GM18507 (cell line): ENCODE results near the gene NACC2.
A peak's percentile ranks its signal among the peaks of the same experiment; 100 is the strongest.
"Not testable (repeated sequence)": the region's sequence is repeated elsewhere in the genome, so short reads cannot be mapped to it uniquely, and the experiment has no call there.

Experiments used
- DNase-seq: peaks from one replicate; pipeline ENCODE4 v3.0.0; 2011; ENCODE audit warnings: low read depth; ENCODE audit not compliant: insufficient read length; ENCODE audit errors: extremely low spot score
- FAIRE-seq: peaks from 2 replicates; lab custom pipeline; 2011; peaks lifted over from hg19 to GRCh38; lab: Jason Lieb, UNC

Gene NACC2

DNA sequence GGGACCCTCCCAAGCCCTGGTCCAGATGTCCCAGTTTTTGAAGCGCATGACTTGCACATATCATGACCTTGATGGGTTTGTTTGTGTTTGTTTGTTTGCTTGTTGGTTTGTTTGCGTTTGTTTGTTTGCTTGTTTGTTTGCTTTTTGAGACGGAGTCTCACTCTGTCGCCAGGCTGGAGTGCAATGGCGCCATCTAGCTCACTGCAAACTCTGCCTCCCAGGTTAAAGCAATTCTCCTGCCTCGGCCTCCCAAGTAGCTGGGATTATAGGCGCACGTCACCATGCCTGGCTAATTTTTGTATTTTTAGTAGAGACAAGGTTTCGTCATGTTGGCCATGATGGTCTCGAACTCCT, 120.9 kb downstream of the NACC2 start:
- FAIRE-seq = no peak
- DNase-seq = no peak

DNA sequence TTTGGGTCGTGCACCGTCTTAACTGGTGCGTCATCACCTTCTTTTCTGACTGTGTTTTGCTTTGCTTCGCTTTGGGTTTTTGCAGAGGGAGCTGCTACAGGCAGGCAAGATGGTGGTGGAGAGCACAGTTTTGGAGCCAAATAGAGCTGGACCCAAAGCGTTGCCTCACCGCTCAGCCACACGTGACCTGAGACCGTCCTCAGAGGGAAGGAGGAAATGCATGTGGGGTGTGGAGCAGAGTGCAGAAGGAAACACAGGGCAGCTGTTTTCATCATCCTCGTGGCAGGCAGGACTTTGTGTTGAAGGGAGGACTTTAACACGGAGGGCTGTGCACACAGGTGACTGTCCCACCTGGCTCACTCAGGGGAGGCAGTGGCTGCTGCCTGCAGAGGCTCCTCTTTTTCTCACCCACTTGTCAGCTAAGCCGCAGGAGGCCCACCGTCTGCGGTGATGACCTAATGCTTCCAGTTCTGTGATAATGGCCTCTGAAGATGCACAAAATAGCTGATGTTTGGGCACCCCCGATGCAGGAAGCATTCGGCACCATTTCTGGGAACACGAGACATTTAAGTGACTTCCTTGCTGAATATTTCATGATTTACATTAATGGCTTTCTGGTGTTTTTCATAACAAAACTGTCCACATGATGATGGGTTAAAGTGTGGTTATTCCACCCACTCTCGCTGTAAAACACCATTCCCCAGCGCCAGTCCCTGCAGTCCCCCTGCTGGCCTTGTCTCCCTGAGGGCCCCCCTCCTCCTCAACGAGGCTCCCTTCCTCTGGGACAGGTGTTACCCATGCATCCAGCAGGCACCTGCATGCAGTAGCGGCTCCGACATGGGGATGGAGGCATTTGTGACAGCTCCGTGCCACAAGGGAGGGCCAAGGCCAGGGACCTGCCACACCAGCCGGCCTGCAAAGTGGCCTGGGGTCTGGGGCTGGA, 121.5 kb downstream of the NACC2 start:
- no peak for FAIRE-seq
- DNase-seq = no peak

DNA sequence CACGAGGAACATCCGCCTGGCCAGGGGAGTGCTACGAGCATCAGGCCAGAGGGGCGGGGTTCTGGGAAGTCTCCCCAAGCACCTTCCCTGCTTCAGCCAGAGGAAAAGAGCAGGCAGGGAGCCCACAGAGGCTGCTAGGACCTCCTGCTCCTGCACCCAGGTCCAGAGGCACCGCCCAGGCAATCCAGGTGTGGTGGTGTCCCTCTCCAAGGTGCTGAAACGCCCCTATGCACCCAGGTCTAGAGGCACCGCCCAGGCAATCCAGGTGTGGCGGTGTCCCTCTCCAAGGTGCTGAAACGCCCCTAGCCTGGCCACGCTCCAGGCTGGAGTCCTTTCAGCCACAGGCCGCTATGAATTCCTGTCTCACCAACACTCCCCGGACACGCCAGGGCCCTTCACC, 123.2 kb downstream of the NACC2 start:
- no peak for DNase-seq
- no peak for FAIRE-seq

DNA sequence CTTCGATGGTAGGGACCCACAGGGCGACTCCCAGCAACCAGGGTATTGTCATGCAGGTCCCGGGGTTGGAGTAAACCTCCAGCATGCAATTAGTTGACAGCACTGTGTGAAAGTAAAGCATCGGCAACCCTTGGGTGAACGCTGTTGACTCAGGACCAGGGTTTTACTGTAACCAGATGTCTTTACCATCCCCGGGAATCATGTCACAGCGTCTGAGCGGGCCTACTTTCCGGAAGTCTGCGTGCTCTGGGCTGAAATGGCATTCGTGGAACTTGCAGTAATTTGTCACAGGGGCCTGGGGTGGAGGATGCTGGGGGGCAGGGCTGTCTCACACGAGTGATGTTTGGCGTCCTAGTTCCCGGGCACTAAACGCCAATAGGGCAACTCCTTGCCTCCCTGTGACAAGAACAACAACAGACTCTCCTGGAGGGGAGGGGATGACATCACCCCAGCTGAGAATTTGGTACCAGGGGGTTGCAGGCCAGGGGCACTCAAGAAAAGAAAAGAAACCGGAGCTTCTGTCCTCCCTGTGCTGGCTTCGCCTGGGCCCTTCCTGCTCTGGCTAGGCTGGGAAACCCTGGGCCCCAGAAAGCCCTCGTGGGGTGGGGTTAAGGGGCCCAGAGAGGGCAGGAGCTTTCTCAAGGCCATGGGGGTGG, 123.8 kb downstream of the NACC2 start:
- no peak for FAIRE-seq
- DNase-seq = no peak

DNA sequence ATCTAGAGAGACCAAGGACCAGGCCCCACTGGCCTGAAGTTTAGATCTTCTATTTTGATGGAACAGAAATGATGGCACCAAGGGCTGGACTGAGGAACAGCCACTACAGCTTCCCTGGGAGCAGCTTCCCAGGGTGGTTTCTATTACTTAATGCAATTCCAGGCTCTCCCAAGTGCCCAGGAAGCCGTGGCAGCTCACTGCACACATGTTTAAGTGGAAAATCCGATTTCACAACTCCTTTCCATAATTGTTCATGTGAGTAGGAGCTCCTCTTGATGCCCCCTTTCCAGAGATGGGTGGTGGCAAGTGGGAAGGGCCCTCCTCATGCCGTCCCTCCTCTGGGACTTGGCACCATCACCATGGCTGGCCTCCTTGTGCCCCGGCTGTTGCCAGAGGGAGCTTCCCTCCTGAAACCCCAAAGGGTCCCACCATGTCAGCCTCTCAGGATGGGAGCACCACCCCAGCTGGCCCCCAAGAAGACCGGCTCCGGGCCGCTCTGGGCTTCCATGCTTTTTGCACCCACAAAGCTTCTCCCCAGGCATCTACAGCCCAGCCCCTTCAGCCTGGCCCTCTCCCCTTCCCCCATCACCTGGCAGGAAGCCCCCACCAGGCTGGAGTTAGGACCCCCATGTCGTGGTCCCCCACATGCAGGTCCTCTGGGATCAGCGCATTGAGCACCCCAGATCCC, 124.8 kb downstream of the NACC2 start:
- DNase-seq (no peak), FAIRE-seq (no peak)

DNA sequence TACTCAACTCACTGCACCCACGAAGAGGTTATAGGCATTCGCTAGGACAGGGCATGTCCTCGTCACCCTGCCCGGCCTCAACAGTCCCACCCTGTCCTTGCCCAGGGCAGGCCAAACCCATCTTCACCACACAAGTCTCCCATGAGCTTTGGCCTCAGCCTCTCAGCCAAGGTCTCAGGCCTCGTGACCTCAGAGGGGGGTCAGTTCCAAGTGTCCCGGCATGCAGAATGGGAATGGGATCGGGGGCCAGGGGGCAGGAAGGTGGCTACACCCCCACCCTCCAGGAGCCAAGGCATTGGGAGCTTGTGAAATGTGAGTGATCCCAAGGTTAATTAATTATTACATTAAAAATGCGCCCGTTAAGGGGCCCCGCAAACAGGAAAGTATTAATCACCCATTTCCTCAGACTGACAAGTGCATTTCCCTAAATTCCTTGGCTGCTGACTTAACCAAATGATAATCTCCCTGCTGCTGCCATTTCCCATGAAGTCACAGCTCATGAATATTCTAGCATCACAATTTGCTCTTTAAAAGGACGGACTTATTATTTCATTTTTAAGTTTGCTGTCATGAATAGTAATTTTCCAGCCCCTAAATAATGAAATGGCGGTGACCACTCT, 125.9 kb downstream of the NACC2 start:
- DNase-seq (no peak), FAIRE-seq (no peak)

DNA sequence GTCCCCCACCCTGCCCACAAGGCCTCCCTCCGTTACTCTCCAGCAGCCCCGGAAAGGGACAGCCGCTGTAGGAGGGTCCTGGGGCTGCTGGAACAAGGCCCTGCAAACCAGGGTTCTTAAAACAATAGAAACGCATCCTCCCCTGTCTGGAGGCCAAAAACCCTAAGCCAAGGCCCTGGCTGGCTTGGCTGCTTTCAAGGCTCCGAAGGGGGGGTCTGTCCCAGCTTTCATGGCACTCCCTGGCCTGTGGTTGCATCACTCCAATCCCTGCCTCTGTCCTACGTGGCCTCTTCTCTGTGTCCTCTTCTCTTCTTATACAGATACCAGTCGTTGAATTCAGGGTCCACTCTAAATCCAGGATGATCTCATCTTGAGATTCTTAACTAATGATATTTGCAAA, 126.5 kb downstream of the NACC2 start:
- no peak for DNase-seq
- FAIRE-seq = no peak

DNA sequence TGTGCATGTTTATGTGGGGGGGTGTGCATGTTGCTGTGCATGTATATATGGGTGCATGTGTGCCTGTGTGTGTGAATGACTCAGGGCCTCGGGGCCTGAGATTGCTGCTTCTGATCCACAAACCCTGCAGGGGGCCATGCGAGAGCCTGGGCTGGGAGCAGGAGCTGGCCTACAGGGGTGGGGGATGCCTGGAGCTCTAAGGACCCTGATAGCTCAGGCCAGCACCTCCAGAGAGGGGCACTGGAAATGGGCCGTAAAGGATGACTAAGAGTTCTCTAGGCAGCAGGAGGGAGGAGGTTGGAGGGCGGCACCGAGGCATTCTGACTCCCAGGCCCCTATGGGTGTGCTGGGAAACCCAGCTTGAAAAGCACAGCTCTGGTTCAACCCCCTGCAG, 127.0 kb downstream of the NACC2 start:
- FAIRE-seq (no peak), DNase-seq (no peak)

DNA sequence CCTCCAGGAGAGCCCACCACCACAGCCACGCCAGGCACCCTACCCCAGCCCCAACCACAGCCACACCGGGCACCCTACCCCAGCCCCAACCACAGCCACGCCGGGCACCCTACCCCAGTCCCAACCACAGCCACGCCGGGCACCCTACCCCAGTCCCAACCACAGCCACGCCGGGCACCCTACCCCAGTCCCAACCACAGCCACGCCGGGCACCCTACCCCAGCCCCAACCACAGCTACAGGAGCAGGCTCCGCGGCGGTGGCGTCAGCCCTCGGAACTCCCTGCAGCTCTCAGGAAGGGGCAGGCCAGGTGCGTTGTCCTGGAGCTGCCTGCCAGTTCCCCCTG, 128.2 kb downstream of the NACC2 start:
- not testable (repeated sequence) for FAIRE-seq, DNase-seq

DNA sequence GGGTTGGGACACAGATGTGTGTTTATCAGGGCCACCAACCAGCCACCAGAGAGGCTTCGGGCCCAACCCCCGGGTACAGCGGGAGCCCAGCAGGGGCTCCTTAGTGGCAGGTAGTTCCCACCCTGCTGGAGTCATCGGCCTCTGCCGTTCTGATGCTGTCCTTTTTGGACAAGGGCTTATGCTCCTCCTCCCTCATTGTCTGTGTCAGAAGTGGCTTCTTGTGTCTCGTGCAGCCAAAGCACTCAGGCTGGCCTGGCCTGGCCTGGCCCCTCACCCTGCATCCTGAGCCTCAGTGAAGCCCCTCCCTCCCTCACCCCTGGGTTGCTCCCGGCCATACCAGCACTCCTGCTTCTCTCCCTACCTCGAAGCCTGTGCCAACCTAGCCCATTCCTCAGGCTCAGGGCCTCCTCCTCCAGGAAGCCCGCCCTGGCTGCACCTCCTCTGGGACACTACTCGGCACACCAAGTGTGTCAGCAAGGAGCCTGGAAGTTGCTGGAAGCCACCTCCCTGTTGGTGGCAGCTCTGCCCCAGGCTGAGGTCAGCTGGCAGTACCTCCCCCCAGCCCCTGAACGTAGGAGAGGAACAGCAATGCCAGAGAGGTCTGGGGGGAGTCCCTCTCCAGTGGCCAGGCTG, 129.8 kb downstream of the NACC2 start:
- FAIRE-seq (no peak), DNase-seq (no peak)

DNA sequence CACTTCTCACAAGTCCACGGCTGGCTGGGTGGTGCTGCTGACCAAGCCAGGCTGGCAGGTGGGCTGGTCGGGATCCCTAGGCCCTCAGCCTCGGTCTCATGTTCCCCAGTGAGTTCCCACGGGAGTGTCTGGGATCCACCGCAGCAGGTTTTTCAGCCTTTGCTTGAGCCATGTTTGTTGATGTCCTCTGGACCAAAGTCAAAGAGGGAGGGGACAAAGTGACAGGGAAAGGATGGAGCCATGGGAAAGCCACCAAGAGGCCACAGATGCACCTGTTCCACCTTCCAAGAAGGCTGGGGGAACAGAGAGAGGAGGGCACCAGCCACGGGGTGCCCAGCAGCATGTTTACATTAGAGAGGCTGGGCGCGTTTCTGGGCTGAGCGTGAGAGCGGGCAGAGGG, 131.2 kb downstream of the NACC2 start:
- no peak for FAIRE-seq

DNA sequence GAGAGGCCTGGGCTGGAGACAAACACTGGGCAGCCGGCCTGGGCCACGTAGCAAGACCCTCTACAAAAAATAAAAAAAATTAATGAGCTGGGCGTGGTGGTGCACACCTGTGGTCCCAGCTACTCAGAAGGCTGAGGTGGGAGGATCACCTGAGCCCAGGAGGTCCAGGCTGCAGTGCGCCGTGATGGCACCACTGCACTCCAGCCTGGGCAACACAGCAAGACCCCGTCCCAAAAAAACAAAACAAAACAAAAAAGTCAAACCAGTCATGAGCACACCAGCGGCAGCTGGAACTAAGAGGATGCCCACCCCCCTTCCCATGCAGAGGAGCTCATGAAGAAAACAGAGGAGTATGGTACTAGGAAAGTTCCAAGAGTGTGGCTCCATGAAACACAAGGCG, 131.8 kb downstream of the NACC2 start:
- no peak for FAIRE-seq
- no peak for DNase-seq

More for the DNA sequence above, 131.2 kb downstream of the NACC2 start:
- no peak for DNase-seq

DNA sequence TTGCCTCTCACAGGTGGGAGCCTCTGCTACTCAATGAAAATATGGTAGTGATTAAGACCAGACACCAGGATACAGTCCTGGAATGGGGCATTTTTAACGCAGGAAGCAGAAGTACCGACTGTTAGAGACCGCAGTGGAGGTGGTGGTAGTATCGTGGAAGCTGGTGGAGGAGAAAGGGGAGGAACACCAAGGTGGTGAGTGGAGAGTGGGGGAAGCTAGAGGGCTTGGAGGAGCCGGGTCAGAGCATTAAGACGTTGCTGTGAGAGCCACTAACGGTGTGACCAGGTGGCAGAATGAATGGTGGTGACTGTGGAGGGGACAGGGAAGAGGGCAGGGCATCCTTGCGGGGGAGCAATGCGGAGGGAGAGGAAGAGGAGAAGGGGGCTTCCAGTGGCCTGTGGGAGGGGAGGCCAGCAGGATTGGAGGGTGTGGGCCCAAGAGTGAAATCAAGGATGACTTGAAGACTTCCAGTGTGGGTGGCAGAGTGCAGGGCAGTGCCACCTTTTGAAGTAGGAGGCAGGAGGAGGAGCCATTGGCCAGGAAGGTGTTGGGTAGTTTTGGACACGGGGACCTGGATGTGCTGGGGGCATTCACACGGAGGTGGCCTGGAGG, 132.3 kb downstream of the NACC2 start:
- no peak for DNase-seq
- FAIRE-seq = no peak

DNA sequence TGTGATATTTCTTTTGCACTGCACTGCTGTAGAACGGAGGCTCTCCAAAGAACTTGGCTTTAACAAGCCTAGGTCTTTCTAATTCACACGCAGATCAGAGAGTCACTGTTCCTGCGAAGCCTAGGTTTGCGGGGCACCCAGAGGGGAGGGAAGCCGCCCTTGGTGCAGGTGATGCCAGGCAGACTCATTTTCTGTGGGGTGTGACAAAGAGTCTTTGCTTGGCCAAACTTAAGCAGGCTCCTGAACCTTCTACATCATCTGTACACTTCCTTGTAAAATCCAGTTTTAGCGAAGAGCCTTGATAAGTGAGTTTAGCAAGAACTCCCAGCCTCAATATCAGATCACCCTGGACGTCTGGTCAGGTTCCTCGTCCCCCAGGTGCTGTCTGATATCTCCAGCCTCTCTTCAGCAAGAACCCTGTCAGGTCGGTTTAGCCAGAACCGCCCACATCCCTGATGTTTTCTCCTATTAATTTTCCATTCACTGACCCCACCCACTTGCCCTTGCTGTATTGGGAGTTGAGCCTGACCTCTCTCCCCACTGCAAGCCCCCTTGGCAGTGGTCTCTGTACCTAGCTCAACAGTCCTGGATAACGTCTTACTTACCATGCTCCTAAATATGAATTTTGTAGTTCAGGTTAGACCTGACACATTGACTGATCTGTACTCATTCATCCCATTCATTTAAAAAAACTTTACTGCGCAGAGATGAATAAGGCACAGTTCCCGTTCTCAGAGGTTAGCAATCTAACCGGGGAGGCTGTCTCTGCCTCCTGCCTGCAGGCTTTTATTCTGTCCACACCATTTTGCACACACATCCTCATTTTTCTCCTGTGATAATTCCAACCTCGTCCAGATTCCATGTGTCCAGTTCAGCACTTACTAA, 133.0 kb downstream of the NACC2 start:
- DNase-seq = no peak
- no peak for FAIRE-seq

DNA sequence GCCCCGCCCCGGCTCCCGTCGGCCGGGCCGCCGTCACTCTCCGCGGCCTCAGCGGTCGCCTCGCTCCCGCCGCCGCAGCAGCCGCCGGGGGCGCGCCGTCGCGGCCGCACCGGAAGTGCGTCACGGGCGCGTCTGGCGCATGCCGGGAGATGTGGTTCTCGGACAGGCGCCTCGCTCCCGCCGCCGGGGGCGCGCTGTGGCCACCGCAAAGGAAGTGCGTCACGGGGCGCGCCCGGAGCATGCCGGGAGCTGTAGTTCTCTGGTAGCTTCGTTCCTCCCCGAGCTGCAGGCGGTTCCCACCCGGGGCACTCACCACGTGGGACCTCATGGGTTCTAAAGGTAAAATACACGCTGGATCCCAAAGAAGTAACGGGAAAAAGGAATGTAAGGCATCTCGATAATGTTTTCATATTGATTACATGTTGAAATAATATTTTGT, 133.8 kb downstream of the NACC2 start, which contains the start of gene UBAC1:
UBAC1 (minus strand) TSS at position 97 of the 439 bp plus-strand sequence. CDS start 211 bp downstream, outside the sequence.
- DNase-seq (peak; percentile 100), FAIRE-seq (peak; percentile 83)

DNA sequence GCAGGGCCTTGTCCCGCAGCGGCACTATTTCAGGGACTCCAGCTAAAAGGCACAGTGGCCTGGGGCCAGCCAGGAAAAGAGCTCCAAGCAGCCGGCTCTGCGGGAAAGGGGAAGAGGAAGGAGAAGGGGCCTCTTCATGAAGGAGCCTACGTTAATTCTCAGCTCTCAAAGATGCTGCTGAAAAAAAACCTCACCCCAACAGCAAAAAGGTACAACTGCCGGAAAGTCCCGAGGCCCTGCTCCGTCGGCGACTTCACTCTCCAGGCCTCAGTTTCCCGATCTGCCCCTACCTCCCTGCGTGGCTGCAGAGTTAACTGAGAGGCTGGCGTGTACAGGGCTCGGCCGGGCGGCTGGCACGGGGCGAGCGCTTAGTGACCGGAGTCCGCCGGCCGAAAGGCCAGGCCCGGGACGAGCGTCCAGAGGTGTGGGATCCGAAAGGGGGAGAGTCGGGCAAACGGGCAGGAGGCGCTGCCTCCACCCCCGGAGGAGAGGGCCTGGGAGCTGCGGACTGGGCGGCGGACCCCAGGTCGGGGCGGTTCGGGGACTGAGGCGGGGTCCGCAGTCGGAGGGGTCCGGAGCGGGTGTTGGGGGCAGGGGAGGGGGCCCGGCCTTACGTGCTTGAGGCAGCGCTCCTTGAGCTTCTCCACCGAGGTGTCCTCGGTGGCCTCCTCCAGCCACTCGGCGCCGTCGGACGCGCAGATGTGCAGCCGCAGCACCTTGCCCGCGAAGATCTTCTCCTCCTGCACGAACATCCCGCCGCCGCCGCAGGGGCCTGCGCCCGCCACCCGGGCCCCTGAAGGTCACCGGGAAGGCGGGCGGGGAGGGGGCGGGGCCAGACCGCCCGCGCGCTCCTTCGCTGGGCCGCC, 134.4 kb downstream of the NACC2 start:
- no peak for FAIRE-seq
- DNase-seq = no peak

DNA sequence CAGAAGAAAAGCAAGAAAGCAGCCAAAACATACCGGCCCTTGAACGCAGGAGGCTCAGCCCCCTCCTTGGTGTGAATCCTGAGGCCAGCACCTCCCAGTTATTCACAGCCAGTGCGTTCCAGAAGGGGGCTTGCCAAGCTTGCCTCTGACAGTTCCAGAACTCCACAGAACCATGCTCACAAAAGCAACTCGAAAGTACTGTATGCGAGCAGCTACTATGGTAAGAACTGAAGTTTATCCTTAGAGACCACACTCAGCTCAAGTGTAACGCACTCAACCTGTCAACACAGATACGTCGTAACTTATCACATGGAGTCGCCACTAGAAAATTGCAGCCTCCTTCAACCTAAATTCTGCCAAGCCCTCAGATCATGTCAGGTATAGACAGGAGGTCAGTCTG, 135.3 kb downstream of the NACC2 start:
- FAIRE-seq (no peak), DNase-seq (no peak)
